Measurements from ENCODE around the gene SPTBN1. TPM values are rescaled to one million over a fixed set of nuclear protein-coding genes. Genes with fewer than 3 reads are reported as not detected.
"Not testable (repeated sequence)": the region's sequence is repeated elsewhere in the genome, so short reads cannot be mapped to it uniquely, and the experiment has no call there.

SPTBN1 gene
- total and polyA plus RNA-seq, 9 donors: 108 to 314 (median 232) TPM

DNA sequence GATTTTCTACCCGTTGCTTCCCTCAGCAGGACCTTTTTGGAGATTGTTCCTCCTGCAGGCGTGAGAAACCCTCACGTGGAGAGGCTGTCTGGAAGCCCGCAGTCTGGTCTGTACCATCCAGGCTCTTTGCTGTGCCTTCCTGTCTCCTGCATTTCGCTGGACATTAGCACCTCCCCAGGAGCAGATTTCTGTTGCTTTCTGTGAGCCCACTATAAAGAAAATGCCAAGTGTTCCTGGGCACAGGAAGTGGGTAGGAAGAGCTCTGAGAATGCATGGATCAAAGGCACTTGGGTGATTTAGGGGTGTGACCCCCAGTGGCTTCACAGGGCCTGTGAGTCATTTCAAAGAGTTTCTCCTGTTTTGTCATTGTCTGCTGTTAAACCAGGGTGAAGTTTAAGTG, 27.3 kb downstream of the SPTBN1 start:
- Histone ChIP-seq H3K4me1 (ENCODE audit: insufficient read depth) (peaks cover 24% of the 10 kb centered on the region), H3K4me3 (no peak overlapping the region), H3K9me3 (no peaks in the 10 kb centered on the region), H3K36me3 (no peaks in the 10 kb centered on the region), H3K27me3 (no peaks in the 10 kb centered on the region), H3K27ac (peak overlapping the region in 1 of 2 donors; percentile 11)
- TF ChIP-seq EP300 (IDR thresholded peaks at IDR 0.05): no peak
- TF ChIP-seq, protein P1, sequence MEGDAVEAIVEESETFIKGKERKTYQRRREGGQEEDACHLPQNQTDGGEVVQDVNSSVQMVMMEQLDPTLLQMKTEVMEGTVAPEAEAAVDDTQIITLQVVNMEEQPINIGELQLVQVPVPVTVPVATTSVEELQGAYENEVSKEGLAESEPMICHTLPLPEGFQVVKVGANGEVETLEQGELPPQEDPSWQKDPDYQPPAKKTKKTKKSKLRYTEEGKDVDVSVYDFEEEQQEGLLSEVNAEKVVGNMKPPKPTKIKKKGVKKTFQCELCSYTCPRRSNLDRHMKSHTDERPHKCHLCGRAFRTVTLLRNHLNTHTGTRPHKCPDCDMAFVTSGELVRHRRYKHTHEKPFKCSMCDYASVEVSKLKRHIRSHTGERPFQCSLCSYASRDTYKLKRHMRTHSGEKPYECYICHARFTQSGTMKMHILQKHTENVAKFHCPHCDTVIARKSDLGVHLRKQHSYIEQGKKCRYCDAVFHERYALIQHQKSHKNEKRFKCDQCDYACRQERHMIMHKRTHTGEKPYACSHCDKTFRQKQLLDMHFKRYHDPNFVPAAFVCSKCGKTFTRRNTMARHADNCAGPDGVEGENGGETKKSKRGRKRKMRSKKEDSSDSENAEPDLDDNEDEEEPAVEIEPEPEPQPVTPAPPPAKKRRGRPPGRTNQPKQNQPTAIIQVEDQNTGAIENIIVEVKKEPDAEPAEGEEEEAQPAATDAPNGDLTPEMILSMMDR (IDR thresholded peaks at IDR 0.05): no peak
- no peak for TF ChIP-seq POLR2A (IDR thresholded peaks at IDR 0.05)
- no peak for DNase-seq
- intact Hi-C loops (cut with DNase I): no loop called here
- WGBS, 3 donors: 42 to 63% (median 43%) methylated on average over 5 of the region's 5 CpGs

DNA sequence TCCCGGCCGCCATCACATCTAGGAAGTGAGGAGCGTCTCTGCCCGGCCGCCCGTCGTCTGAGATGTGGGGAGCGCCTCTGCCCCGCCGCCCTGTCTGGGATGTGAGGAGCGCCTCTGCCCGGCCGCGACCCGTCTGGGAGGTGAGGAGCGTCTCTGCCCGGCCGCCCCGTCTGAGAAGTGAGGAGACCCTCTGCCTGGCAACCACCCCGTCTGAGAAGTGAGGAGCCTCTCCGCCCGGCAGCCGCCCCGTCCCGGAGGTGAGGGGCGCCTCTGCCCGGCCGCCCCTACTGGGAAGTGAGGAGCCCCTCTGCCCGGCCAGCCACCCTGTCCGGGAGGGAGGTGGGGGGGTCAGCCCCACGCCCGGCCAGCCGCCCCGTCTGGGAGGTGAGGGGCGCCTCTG, 29.6 kb downstream of the SPTBN1 start:
- H3K27ac ChIP-seq; H3K4me3 ChIP-seq; intact Hi-C loops (cut with DNase I); H3K27me3 ChIP-seq; DNase-seq; H3K9me3 ChIP-seq; H3K36me3 ChIP-seq: not testable (repeated sequence)
- WGBS, 3 donors: 96 to 100% (median 96%) methylated on average over 19 to 32 of the region's 35 CpGs
- H3K4me1 ChIP-seq (ENCODE audit: insufficient read depth): peaks cover 24% of the 10 kb centered on the region

DNA sequence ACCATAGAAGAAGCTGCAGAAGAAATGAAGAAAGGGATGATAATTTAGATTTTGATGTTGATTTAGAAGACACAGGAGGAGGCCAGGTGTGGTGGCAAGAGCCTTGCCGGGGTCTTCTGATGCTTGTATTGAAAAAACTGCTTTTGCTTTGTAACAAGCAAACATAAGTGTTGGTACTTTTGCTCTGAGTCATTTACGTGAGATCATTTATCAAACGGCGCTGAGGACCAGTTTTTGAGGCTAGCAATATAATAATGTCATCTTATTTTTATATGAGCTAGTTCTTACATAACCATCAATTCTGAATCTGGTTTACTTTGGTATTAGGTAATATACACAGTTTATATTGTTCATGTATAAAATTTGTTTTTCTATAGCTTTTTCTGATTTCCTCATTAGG, 30.6 kb downstream of the SPTBN1 start:
- peaks cover 22% of the 10 kb centered on the region for H3K4me1 ChIP-seq (ENCODE audit: insufficient read depth)
- TF ChIP-seq EP300 (IDR thresholded peaks at IDR 0.05) (no peak), POLR2A (IDR thresholded peaks at IDR 0.05) (no peak)
- TF ChIP-seq, protein P1 (IDR thresholded peaks at IDR 0.05): no peak
- 80 to 89% (median 87%) methylated on average over 4 of the region's 4 CpGs for WGBS, 3 donors
- intact Hi-C loops (cut with DNase I): no loop called here
- no peaks in the 10 kb centered on the region for H3K9me3 ChIP-seq
- DNase-seq: no peak
- H3K27ac ChIP-seq: no peak overlapping the region
- H3K4me3 ChIP-seq: no peak overlapping the region
- H3K36me3 ChIP-seq: no peaks in the 10 kb centered on the region
- no peaks in the 10 kb centered on the region for H3K27me3 ChIP-seq

DNA sequence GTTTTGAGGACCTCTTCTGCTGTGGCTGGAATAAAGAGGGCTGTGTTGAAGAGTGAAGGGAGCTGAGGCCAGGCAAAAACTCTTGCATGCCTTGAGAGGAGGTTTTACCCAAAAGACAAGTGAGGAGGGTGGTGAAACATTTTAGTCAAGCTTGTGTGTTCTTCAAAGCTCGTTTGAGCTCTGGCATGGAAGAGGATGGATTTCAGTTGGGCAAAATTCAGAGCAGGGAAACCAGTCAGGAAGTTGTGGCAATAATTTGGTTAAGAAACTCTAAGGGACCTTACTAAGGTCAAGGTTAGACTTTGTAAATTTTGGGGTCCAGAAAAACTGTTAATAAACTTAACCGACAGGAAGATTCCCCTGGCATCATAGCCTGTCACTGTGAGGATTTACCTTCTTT, 34.7 kb downstream of the SPTBN1 start:
- TF ChIP-seq EP300 (IDR thresholded peaks at IDR 0.05) (no peak), POLR2A (IDR thresholded peaks at IDR 0.05) (no peak)
- TF ChIP-seq, protein P1 (IDR thresholded peaks at IDR 0.05): no peak
- peaks cover 8% of the 10 kb centered on the region for H3K4me1 ChIP-seq (ENCODE audit: insufficient read depth)
- no peak overlapping the region for H3K27ac ChIP-seq
- WGBS, 3 donors: 44 to 55% (median 46%) methylated on average over 2 of the region's 2 CpGs
- no peaks in the 10 kb centered on the region for H3K36me3 ChIP-seq
- intact Hi-C loops (cut with DNase I): no loop called here
- no peaks in the 10 kb centered on the region for H3K9me3 ChIP-seq
- DNase-seq: no peak
- no peak overlapping the region for H3K4me3 ChIP-seq
- no peaks in the 10 kb centered on the region for H3K27me3 ChIP-seq

DNA sequence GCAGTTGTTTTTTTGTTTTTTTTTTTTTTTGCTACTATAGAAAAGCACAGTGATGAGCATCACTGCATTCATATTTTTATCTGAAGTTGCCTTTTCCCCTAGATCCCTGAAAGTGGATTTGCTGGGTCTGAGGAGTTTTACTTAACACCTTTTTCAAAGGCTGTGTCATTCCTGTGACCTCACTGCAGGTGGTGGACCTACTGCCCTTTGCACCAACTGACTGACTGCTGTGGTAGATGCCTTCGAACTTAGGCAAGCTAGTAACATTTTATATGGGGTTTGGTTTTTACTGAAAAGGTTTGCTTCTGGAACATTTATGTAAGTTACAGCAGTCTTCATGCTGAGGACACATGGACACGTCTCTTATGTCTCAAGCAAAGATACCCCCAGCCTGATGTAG, 36.2 kb downstream of the SPTBN1 start:
- TF ChIP-seq POLR2A (IDR thresholded peaks at IDR 0.05) (no peak), EP300 (IDR thresholded peaks at IDR 0.05) (no peak)
- TF ChIP-seq, protein P1 (IDR thresholded peaks at IDR 0.05): no peak
- Histone ChIP-seq H3K27me3 (no peaks in the 10 kb centered on the region), H3K27ac (no peak overlapping the region), H3K4me1 (ENCODE audit: insufficient read depth) (peaks cover 8% of the 10 kb centered on the region), H3K9me3 (no peaks in the 10 kb centered on the region), H3K36me3 (no peaks in the 10 kb centered on the region), H3K4me3 (no peak overlapping the region)
- DNase-seq: no peak
- WGBS, 3 donors: 86 to 90% (median 89%) methylated on average over 2 of the region's 2 CpGs
- intact Hi-C loops (cut with DNase I): no loop called here

All from ovary (tissue), 9 donors.